WTC11 (cell line): ENCODE results near the gene PMS1.

Experiments
- ATF1 ChIP-seq: sonication (generic); formaldehyde crosslinking; IDR thresholded peaks from 2 replicates; pipeline ENCODE4 v1.8.1; 2023; ENCODE audit warnings: mild to moderate bottlenecking, moderate library complexity, missing genetic modification reagents
- CBFB ChIP-seq: sonication (generic); formaldehyde crosslinking; IDR thresholded peaks from 2 replicates; pipeline ENCODE4 v1.8.1; 2022; ENCODE audit warnings: mild to moderate bottlenecking, low read depth, missing genetic modification reagents
- ESRRA ChIP-seq: sonication (generic); formaldehyde crosslinking; IDR thresholded peaks from 2 replicates; pipeline ENCODE4 v1.8.1; 2022; ENCODE audit warnings: mild to moderate bottlenecking, missing genetic modification reagents, borderline replicate concordance
- GTF2I ChIP-seq: fragments of 250-450 bp; sonication (Bioruptor Pico); conservative IDR thresholded peaks from 2 replicates; pipeline ENCODE4 v1.4.0; 2021; ENCODE audit warnings: mild to moderate bottlenecking
- JAZF1 ChIP-seq: fragments of 250-450 bp; sonication (Bioruptor Pico); IDR thresholded peaks from 2 replicates; pipeline ENCODE4 v1.9.0; 2021; ENCODE audit warnings: moderate library complexity, mild to moderate bottlenecking, inconsistent platforms
- MAX ChIP-seq: sonication (generic); formaldehyde crosslinking; IDR thresholded peaks from 2 replicates; pipeline ENCODE4 v1.8.0; 2022; ENCODE audit warnings: mild to moderate bottlenecking, missing genetic modification reagents
- SMAD3 ChIP-seq: sonication (generic); formaldehyde crosslinking; IDR thresholded peaks from 2 replicates; pipeline ENCODE4 v1.8.0; 2022; ENCODE audit warnings: missing genetic modification reagents, mild to moderate bottlenecking, borderline replicate concordance
- SP1 ChIP-seq: sonication (generic); formaldehyde crosslinking; conservative IDR thresholded peaks from 2 replicates; pipeline ENCODE4 v1.8.1; 2022; ENCODE audit warnings: missing genetic modification reagents
- ZNF121 ChIP-seq: sonication (generic); formaldehyde crosslinking; IDR thresholded peaks from 2 replicates; pipeline ENCODE4 v1.8.0; 2023; ENCODE audit warnings: missing genetic modification reagents
- ZNF532 ChIP-seq: fragments of 250-450 bp; sonication (Bioruptor Pico); IDR thresholded peaks from 2 replicates; pipeline ENCODE4 v1.9.0; 2021; ENCODE audit warnings: mild to moderate bottlenecking, borderline replicate concordance
- TF ChIP-seq, protein P1 (sequence below): fragments of 200-600 bp; IDR thresholded peaks from 2 replicates; pipeline ENCODE4 v1.8.0; 2022; ENCODE audit warnings: antibody characterized with exemption
- TF ChIP-seq, protein P2 (sequence below): sonication (generic); formaldehyde crosslinking; IDR thresholded peaks from 2 replicates; pipeline ENCODE4 v1.8.1; 2023; ENCODE audit warnings: mild to moderate bottlenecking, missing genetic modification reagents, moderate library complexity
- TF ChIP-seq, protein P3 (sequence below): fragments of 250-450 bp; sonication (Bioruptor Pico); IDR thresholded peaks from 2 replicates; pipeline ENCODE4 v2.1.2; 2022; ENCODE audit warnings: mild to moderate bottlenecking, moderate library complexity

- TF ChIP-seq, protein P1, sequence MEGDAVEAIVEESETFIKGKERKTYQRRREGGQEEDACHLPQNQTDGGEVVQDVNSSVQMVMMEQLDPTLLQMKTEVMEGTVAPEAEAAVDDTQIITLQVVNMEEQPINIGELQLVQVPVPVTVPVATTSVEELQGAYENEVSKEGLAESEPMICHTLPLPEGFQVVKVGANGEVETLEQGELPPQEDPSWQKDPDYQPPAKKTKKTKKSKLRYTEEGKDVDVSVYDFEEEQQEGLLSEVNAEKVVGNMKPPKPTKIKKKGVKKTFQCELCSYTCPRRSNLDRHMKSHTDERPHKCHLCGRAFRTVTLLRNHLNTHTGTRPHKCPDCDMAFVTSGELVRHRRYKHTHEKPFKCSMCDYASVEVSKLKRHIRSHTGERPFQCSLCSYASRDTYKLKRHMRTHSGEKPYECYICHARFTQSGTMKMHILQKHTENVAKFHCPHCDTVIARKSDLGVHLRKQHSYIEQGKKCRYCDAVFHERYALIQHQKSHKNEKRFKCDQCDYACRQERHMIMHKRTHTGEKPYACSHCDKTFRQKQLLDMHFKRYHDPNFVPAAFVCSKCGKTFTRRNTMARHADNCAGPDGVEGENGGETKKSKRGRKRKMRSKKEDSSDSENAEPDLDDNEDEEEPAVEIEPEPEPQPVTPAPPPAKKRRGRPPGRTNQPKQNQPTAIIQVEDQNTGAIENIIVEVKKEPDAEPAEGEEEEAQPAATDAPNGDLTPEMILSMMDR: no peak
- TF ChIP-seq JAZF1 (no peak), ZNF532 (no peak), ESRRA (CRISPR knock-in tag) (no peak), GTF2I (CRISPR knock-in tag) (no peak), CBFB (CRISPR knock-in tag) (no peak), ZNF121 (CRISPR knock-in tag) (no peak), SMAD3 (CRISPR knock-in tag) (no peak), SP1 (CRISPR knock-in tag) (no peak), ATF1 (CRISPR knock-in tag) (no peak), MAX (CRISPR knock-in tag) (no peak)
- TF ChIP-seq, protein P2, sequence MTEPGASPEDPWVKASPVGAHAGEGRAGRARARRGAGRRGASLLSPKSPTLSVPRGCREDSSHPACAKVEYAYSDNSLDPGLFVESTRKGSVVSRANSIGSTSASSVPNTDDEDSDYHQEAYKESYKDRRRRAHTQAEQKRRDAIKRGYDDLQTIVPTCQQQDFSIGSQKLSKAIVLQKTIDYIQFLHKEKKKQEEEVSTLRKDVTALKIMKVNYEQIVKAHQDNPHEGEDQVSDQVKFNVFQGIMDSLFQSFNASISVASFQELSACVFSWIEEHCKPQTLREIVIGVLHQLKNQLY (CRISPR knock-in tag): no peak
- TF ChIP-seq, protein P3, sequence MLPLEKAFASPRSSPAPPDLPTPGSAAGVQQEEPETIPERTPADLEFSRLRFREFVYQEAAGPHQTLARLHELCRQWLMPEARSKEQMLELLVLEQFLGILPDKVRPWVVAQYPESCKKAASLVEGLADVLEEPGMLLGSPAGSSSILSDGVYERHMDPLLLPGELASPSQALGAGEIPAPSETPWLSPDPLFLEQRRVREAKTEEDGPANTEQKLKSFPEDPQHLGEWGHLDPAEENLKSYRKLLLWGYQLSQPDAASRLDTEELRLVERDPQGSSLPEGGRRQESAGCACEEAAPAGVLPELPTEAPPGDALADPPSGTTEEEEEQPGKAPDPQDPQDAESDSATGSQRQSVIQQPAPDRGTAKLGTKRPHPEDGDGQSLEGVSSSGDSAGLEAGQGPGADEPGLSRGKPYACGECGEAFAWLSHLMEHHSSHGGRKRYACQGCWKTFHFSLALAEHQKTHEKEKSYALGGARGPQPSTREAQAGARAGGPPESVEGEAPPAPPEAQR (CRISPR knock-in tag): no peak
These were observed 15.3 kb downstream of the PMS1 start for GRCh38 chr2:189799531-189799930.
